Measurements from ENCODE around the gene PTPN20. TPM values are rescaled to one million over a fixed set of nuclear protein-coding genes. Genes with fewer than 3 reads are reported as not detected.

The PTPN20 gene
- total and polyA plus RNA-seq, 4 donors = 1.7 to 8.2 (median 5.3) TPM

DNA sequence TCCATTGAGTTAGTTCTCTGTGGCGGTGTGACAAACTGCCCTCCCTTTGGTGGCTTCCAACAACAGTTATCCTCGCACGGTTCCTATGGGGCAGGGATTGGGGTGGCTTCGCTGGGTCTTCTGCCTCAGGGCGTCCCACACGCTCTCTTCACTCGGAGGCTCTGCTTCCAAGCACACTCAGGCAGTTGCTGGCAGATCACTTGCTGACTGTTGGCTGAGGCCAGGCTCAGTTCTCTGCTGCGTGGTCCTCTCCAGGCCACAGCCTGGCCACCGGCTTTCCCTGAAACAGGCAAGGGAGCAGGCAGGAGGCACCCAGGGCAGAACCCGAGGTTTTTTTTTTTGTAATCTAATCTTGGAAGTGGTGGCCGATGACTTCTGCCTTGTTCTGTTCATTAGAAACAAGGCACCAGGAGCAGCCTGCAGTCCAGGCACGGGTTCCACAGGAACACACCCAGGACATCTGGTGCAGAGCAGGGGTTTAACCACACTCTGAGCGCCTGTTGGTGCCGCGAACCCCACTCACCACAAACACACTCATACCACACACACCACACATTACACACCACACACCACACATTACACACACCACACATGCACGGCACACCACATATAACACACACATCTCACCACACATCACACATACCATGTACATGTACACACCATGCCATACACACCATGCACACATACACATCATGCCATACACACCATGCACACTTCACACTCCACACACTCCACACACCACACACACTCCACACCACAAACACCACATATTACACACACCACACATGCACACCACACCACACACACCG is 112.2 kb downstream of the PTPN20 start:
- Histone ChIP-seq H3K4me1 (ENCODE audit: control insufficient read depth in 1 of 2, insufficient read depth in 2 of 2, low read length in 2 of 2) (no peaks in the 10 kb centered on the region), H3K27ac (ENCODE audit: low read depth in 1 of 2, low read length in 2 of 2) (no peak overlapping the region), H3K36me3 (ENCODE audit: control insufficient read depth in 1 of 2, insufficient read depth in 2 of 2, low read length in 1 of 2) (no peaks in the 10 kb centered on the region), H3K9me3 (ENCODE audit: control insufficient read depth, low read length) (no peaks in the 10 kb centered on the region), H3K27me3 (ENCODE audit: control insufficient read depth in 1 of 2, insufficient read depth in 2 of 2, low read length in 1 of 2) (no peaks in the 10 kb centered on the region), H3K4me3 (ENCODE audit: low read length in 2 of 2) (no peak overlapping the region)
- intact Hi-C loops (cut with DNase I) = loop anchor here in 1 of 2 donors (2.0 kb wide), 2 partner anchors 289 to 317 kb away; no protein-coding TSS in a partner anchor
- WGBS, 2 donors = 77 to 78% methylated on average over 17 of the region's 17 CpGs
- ATAC-seq (ENCODE audit: low FRiP score) (no peak), DNase-seq (peak in 1 of 2 donors; percentile 70)

DNA sequence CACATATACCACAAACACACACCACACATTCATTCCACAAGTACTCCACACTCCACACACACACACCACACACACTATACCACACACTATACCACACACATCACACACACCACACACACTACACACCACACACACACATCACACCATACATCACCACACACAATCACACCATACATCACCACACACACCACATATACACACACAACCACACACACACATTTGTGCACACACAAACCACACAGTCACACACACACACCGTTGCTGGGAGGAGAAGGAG is 112.8 kb downstream of the PTPN20 start:
- H3K27me3 ChIP-seq (ENCODE audit: control insufficient read depth in 1 of 2, insufficient read depth in 2 of 2, low read length in 1 of 2) = no peaks in the 10 kb centered on the region
- no peaks in the 10 kb centered on the region for H3K9me3 ChIP-seq (ENCODE audit: control insufficient read depth, low read length)
- H3K4me3 ChIP-seq (ENCODE audit: low read length in 2 of 2) = no peak overlapping the region
- no peaks in the 10 kb centered on the region for H3K4me1 ChIP-seq (ENCODE audit: control insufficient read depth in 1 of 2, insufficient read depth in 2 of 2, low read length in 2 of 2)
- intact Hi-C loops (cut with DNase I) = loop anchor here in 1 of 2 donors (2.0 kb wide), 1 partner anchor 317 kb away; no protein-coding TSS in a partner anchor
- 56 to 68% methylated on average over 1 of the region's 1 CpG for WGBS, 2 donors
- DNase-seq = no peak
- no peak for ATAC-seq (ENCODE audit: low FRiP score)
- H3K27ac ChIP-seq (ENCODE audit: low read depth in 1 of 2, low read length in 2 of 2) = no peak overlapping the region
- no peaks in the 10 kb centered on the region for H3K36me3 ChIP-seq (ENCODE audit: control insufficient read depth in 1 of 2, insufficient read depth in 2 of 2, low read length in 1 of 2)

DNA sequence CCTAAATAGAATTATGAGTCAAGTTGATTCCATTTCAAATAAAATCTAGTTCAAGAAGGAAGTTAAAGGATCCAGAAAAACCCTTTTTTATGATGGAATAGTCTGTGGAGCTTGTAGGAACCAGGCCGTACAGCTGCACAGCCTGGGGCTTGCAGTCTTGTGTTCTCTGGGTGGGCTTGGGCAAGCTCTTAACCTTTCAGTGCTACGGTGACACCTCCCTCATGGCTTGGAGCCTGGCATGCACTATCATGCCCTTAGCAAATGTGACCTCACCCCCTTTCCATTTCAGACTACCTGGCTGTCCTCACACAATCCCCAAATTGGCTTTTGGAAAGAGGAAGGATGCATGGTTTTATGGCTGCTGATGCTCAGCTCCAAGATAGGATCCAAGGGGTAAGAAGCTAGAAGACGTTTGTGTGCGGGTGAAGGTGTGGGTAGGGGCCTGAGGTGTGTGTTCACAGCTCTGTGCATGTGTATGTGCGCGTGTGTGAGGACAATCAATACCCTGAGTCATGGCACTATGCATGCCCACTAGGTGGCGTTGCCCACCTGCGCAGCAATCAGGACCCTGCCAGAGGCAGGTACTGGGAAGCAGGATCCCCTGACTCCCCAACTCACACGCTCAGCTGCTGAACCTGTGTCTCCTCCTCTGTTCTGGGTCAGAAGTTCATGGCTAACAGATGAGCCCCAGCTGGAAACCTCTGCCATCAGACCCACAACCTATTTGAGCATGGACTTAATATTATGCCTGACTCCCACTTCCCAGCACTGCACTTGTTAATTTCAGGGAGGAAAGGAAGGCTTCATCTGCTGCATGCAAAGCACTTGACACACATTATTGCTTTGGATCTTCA is 113.4 kb downstream of the PTPN20 start:
- ATAC-seq (ENCODE audit: low FRiP score) = peak; percentile 54
- Histone ChIP-seq H3K4me1 (ENCODE audit: control insufficient read depth in 1 of 2, insufficient read depth in 2 of 2, low read length in 2 of 2) (no peaks in the 10 kb centered on the region), H3K27me3 (ENCODE audit: control insufficient read depth in 1 of 2, insufficient read depth in 2 of 2, low read length in 1 of 2) (no peaks in the 10 kb centered on the region), H3K36me3 (ENCODE audit: control insufficient read depth in 1 of 2, insufficient read depth in 2 of 2, low read length in 1 of 2) (no peaks in the 10 kb centered on the region), H3K4me3 (ENCODE audit: low read length in 2 of 2) (no peak overlapping the region), H3K9me3 (ENCODE audit: control insufficient read depth, low read length) (no peaks in the 10 kb centered on the region), H3K27ac (ENCODE audit: low read depth in 1 of 2, low read length in 2 of 2) (no peak overlapping the region)
- intact Hi-C loops (cut with DNase I) = loop anchor here (2.0 to 5.0 kb wide), 2 partner anchors 288 to 316 kb away; no protein-coding TSS in a partner anchor
- 24 to 28% methylated on average over 9 of the region's 9 CpGs for WGBS, 2 donors
- peak; percentile 76 to 86 for DNase-seq

DNA sequence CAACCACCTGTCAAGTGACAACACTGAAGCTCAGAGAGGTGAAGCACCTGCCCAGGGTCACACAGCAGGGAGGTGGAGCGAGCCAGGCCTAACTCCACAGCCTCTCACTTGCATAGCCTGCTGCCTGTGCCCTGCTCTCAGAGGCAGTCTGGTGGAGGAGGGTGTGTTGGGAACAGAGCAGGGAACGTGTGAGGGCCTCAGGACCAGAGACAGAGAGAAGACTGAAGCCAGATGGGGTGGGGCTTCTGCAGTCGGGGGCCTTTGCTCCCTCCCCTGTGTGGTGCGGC is 114.0 kb downstream of the PTPN20 start:
- H3K4me1 ChIP-seq (ENCODE audit: control insufficient read depth in 1 of 2, insufficient read depth in 2 of 2, low read length in 2 of 2) = no peaks in the 10 kb centered on the region
- ATAC-seq (ENCODE audit: low FRiP score) = peak; percentile 2
- no peak overlapping the region for H3K27ac ChIP-seq (ENCODE audit: low read depth in 1 of 2, low read length in 2 of 2)
- DNase-seq = no peak
- H3K4me3 ChIP-seq (ENCODE audit: low read length in 2 of 2) = no peak overlapping the region
- H3K27me3 ChIP-seq (ENCODE audit: control insufficient read depth in 1 of 2, insufficient read depth in 2 of 2, low read length in 1 of 2) = no peaks in the 10 kb centered on the region
- intact Hi-C loops (cut with DNase I) = loop anchor here (2.0 to 5.0 kb wide), 2 partner anchors 287 to 316 kb away; no protein-coding TSS in a partner anchor
- 66 to 78% methylated on average over 4 of the region's 4 CpGs for WGBS, 2 donors
- H3K36me3 ChIP-seq (ENCODE audit: control insufficient read depth in 1 of 2, insufficient read depth in 2 of 2, low read length in 1 of 2) = no peaks in the 10 kb centered on the region
- no peaks in the 10 kb centered on the region for H3K9me3 ChIP-seq (ENCODE audit: control insufficient read depth, low read length)

DNA sequence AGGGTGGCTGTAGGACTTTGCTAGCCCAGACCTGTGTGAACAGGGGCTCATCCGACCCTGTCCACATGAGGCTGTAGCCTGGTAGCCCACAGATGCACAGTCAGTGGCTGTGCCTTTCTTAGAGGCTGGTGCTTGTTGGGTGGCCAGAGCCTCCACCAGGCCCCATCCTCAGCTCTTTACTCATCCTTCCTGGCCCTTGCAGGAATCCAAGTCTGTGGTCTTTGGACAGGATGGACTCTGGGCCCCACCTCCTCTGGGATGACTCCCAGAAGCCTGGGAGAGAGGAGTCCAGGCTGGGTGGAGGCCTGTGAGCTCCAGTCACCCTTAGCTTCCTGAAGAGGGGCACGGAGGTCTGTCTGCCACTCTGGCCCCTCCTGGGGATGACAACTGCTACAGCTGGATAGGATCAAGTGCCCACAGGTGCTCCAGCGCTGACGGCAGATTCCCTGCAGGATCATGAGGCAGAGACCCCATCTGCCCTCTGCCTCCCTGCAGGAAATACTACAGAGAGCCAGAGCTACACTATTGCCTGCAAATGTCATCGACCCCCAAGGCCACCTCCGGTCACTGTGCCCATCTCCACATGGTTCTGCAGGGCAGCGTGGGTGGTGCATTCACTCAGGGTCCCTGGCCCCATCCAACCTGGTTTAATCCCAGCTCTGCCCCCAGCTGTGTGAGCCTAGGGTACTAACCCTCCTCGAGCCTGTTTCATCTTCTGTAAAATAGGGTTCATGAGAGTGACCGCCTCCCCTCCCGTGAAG is 114.5 kb downstream of the PTPN20 start:
- peak; percentile 43 for ATAC-seq (ENCODE audit: low FRiP score)

DNA sequence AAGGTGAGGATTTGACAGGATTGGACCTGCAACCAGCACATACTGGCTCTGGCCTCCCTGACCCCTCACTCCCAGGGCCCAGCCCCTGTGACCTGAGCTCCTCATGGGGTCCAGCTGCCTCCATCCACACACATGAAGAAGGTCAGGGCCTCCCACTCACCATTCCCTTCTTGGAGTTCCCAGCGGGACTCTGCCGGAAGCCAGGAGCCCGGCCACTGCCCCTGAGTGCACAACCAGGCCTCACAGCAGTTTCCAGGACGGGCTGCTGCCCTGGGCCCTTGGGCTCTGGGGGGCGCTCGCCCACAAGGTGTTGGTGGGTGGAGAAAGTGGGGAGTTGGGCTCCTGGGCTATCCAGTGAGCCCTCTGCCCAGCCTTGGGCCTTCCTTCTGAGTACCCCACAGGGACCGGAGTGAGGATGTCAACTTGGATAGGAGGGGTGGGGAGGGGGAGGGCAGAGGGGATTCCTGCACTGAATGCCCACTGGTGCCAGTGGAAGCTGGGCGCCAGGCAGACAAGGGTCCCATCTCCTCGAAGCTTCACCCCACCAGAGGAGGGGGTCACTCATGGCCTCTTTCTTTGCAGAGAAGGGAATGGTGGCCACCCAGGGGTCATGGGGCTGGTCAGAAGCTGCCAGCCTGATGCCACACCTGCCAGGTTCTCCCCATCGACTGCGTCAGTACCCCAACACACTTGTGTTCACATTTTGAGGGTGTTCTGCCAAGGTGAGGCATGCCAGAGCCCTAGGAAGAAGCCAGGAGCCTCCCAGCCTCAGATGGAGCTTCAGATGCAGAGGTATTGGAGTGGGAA is 115.3 kb downstream of the PTPN20 start:
- DNase-seq (peak in 1 of 2 donors; percentile 66), ATAC-seq (ENCODE audit: low FRiP score) (no peak)
- intact Hi-C loops (cut with DNase I) = loop anchor here in 1 of 2 donors (5.0 kb wide), 1 partner anchor 286 kb away; no protein-coding TSS in a partner anchor
- no peak overlapping the region for H3K4me3 ChIP-seq (ENCODE audit: low read length in 2 of 2)
- no peaks in the 10 kb centered on the region for H3K27me3 ChIP-seq (ENCODE audit: control insufficient read depth in 1 of 2, insufficient read depth in 2 of 2, low read length in 1 of 2)
- no peaks in the 10 kb centered on the region for H3K4me1 ChIP-seq (ENCODE audit: control insufficient read depth in 1 of 2, insufficient read depth in 2 of 2, low read length in 2 of 2)
- no peak overlapping the region for H3K27ac ChIP-seq (ENCODE audit: low read depth in 1 of 2, low read length in 2 of 2)
- WGBS, 2 donors = 94% methylated on average over 11 of the region's 11 CpGs
- no peaks in the 10 kb centered on the region for H3K9me3 ChIP-seq (ENCODE audit: control insufficient read depth, low read length)
- H3K36me3 ChIP-seq (ENCODE audit: control insufficient read depth in 1 of 2, insufficient read depth in 2 of 2, low read length in 1 of 2) = no peaks in the 10 kb centered on the region

More for the DNA sequence above, 114.5 kb downstream of the PTPN20 start:
- Histone ChIP-seq H3K27me3 (ENCODE audit: control insufficient read depth in 1 of 2, insufficient read depth in 2 of 2, low read length in 1 of 2) (no peaks in the 10 kb centered on the region), H3K27ac (ENCODE audit: low read depth in 1 of 2, low read length in 2 of 2) (no peak overlapping the region), H3K9me3 (ENCODE audit: control insufficient read depth, low read length) (no peaks in the 10 kb centered on the region), H3K4me1 (ENCODE audit: control insufficient read depth in 1 of 2, insufficient read depth in 2 of 2, low read length in 2 of 2) (no peaks in the 10 kb centered on the region), H3K4me3 (ENCODE audit: low read length in 2 of 2) (no peak overlapping the region), H3K36me3 (ENCODE audit: control insufficient read depth in 1 of 2, insufficient read depth in 2 of 2, low read length in 1 of 2) (no peaks in the 10 kb centered on the region)
- peak; percentile 72 to 82 for DNase-seq
- intact Hi-C loops (cut with DNase I) = loop anchor here (2.0 to 5.0 kb wide), 2 partner anchors 287 to 315 kb away; no protein-coding TSS in a partner anchor
- WGBS, 2 donors = 82 to 86% methylated on average over 10 of the region's 10 CpGs

DNA sequence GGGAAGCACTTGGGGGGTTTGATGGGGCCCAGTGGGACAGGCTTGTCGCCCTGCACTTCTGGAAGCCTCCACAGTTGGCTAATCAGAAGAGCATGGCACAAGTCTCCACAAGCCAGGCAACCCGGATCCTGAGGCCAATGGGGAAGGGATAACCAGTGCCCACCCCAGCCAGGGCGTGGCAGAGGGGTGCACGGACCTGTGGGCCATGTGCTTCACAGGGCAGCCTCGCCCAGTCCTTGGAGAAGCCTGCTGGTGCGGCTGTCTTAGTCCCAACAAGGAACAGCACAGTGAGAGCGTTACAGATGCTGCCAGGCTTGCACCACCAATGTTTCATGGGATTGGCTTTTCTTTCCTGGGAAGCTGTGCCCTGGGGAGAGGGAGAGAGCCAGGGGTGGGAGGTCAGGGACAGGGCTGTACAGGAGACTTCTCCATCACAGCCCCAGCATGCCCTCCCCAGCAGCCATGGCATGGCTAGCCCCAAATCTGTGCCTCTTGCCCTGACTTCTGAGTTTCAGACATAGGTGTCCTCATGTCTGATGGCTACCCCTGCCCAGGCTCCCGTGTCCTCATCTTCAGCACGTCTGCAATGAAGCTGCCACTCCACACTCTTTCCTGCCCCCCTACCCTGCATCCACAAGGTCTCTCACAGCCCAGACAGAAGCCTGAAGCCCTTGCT is 116.0 kb downstream of the PTPN20 start:
- H3K27ac ChIP-seq (ENCODE audit: low read depth in 1 of 2, low read length in 2 of 2) = no peak overlapping the region
- intact Hi-C loops (cut with DNase I) = loop anchor here in 1 of 2 donors (5.0 kb wide), 1 partner anchor 285 kb away; no protein-coding TSS in a partner anchor
- DNase-seq (peak in 1 of 2 donors; percentile 59), ATAC-seq (ENCODE audit: low FRiP score) (no peak)
- no peak overlapping the region for H3K4me3 ChIP-seq (ENCODE audit: low read length in 2 of 2)
- H3K27me3 ChIP-seq (ENCODE audit: control insufficient read depth in 1 of 2, insufficient read depth in 2 of 2, low read length in 1 of 2) = no peaks in the 10 kb centered on the region
- H3K4me1 ChIP-seq (ENCODE audit: control insufficient read depth in 1 of 2, insufficient read depth in 2 of 2, low read length in 2 of 2) = no peaks in the 10 kb centered on the region
- H3K36me3 ChIP-seq (ENCODE audit: control insufficient read depth in 1 of 2, insufficient read depth in 2 of 2, low read length in 1 of 2) = no peaks in the 10 kb centered on the region
- 84 to 86% methylated on average over 9 of the region's 9 CpGs for WGBS, 2 donors
- H3K9me3 ChIP-seq (ENCODE audit: control insufficient read depth, low read length) = no peaks in the 10 kb centered on the region
